Measurements from ENCODE around the gene PRCP. TPM values are rescaled to one million over a fixed set of nuclear protein-coding genes. Genes with fewer than 3 reads are reported as not detected.

PRCP gene
- total RNA-seq, 2 experiments from 2014 or later = 21.8 to 29.9 TPM

GRCh38 chr11:82930734-82931133, 30.5 kb upstream of the PRCP start:
- CTCF ChIA-PET = interaction anchor here (0.6 to 1.6 kb wide), 4 partner anchors 10 to 783 kb away, joined by 3 to 4 read pairs (median 3); no protein-coding TSS in a partner anchor
- intact Hi-C loops (cut with micrococcal nuclease) = no loop called here
- Mint-ChIP-seq H3K4me1 (ENCODE audit: low read depth) (peaks cover 40% of the 10 kb centered on the region), H3K27me3 (no peaks in the 10 kb centered on the region), H3K9me3 (no peaks in the 10 kb centered on the region), H3K27ac (no peak overlapping the region), H3K36me3 (ENCODE audit: low read depth) (peaks cover 56% of the 10 kb centered on the region), H3K4me3 (no peak overlapping the region)
- DNase-seq (no peak), ATAC-seq (no peak)
- no peak for TF ChIP-seq CTCF (IDR thresholded peaks at IDR 0.05)
- POLR2A ChIA-PET = interaction anchor here (1.9 kb wide), 1 partner anchor 141 kb away, joined by 5 read pairs; the partner anchor contains the start of gene RAB30

GRCh38 chr11:82930229-82930628, 30.0 kb upstream of the PRCP start:
- peaks cover 55% of the 10 kb centered on the region for H3K36me3 Mint-ChIP-seq (ENCODE audit: low read depth)
- ChIA-PET CTCF (interaction anchor here (0.6 to 1.6 kb wide), 5 partner anchors 8 to 321 kb away, joined by 3 to 5 read pairs (median 4); no protein-coding TSS in a partner anchor), POLR2A (interaction anchor here (0.6 to 1.9 kb wide), 3 partner anchors 29 to 141 kb away, joined by 3 to 5 read pairs (median 3); partner anchors contain the start of genes DDIAS and RAB30)
- no peaks in the 10 kb centered on the region for H3K9me3 Mint-ChIP-seq
- H3K27ac Mint-ChIP-seq = no peak overlapping the region
- no peaks in the 10 kb centered on the region for H3K27me3 Mint-ChIP-seq
- H3K4me1 Mint-ChIP-seq (ENCODE audit: low read depth) = peaks cover 40% of the 10 kb centered on the region
- no peak for TF ChIP-seq CTCF (IDR thresholded peaks at IDR 0.05)
- intact Hi-C loops (cut with micrococcal nuclease) = no loop called here
- DNase-seq = no peak
- no peak for ATAC-seq
- no peak overlapping the region for H3K4me3 Mint-ChIP-seq

GRCh38 chr11:82929121-82929520, 28.9 kb upstream of the PRCP start:
- Mint-ChIP-seq H3K36me3 (ENCODE audit: low read depth) (peaks cover 54% of the 10 kb centered on the region), H3K4me1 (ENCODE audit: low read depth) (peaks cover 43% of the 10 kb centered on the region), H3K9me3 (no peaks in the 10 kb centered on the region), H3K4me3 (no peak overlapping the region), H3K27ac (no peak overlapping the region), H3K27me3 (no peaks in the 10 kb centered on the region)
- DNase-seq = no peak
- no peak for ATAC-seq
- ChIA-PET POLR2A (interaction anchor here (1.4 to 1.9 kb wide), 2 partner anchors 28 to 143 kb away, joined by 3 to 5 read pairs; partner anchors contain the start of genes DDIAS and RAB30), CTCF (interaction anchor here (1.6 kb wide), 1 partner anchor 8 kb away, joined by 4 read pairs; no protein-coding TSS in a partner anchor)
- intact Hi-C loops (cut with micrococcal nuclease) = no loop called here
- no peak for TF ChIP-seq CTCF (IDR thresholded peaks at IDR 0.05)

GRCh38 chr11:82927264-82927880, 27.1 kb upstream of the PRCP start:
- H3K4me3 Mint-ChIP-seq = no peak overlapping the region
- no peaks in the 10 kb centered on the region for H3K9me3 Mint-ChIP-seq
- DNase-seq (peak; percentile 27), ATAC-seq (peak; percentile 82)
- TF ChIP-seq CTCF (IDR thresholded peaks at IDR 0.05) = peak; percentile 86
- peaks cover 37% of the 10 kb centered on the region for H3K4me1 Mint-ChIP-seq (ENCODE audit: low read depth)
- H3K36me3 Mint-ChIP-seq (ENCODE audit: low read depth) = peaks cover 54% of the 10 kb centered on the region
- no peaks in the 10 kb centered on the region for H3K27me3 Mint-ChIP-seq
- ChIA-PET CTCF (interaction anchor here (0.7 to 6.2 kb wide), 11 partner anchors 12 to 144 kb away, joined by 3 to 25 read pairs (median 3); partner anchors contain the start of genes DDIAS, PRCP and RAB30), POLR2A (no interaction called here)
- H3K27ac Mint-ChIP-seq = peak overlapping the region; percentile 43
- intact Hi-C loops (cut with micrococcal nuclease) = no loop called here

Data from activated CD8-positive, alpha-beta T cell treated with anti-CD3 and anti-CD28 coated beads for 36 hours (primary cell).